Middle frontal gyrus (tissue), 1 donor: ENCODE measurements around the gene NPIPA2.
"Not testable (repeated sequence)": the region's sequence is repeated elsewhere in the genome, so short reads cannot be mapped to it uniquely, and the experiment has no call there.

Source experiments
- DNase-seq: peaks from one replicate; pipeline ENCODE4 v3.0.0-alpha.2; 2015; ENCODE audit warnings: low spot score; ENCODE audit errors: extremely low spot score

NPIPA2 gene

DNA sequence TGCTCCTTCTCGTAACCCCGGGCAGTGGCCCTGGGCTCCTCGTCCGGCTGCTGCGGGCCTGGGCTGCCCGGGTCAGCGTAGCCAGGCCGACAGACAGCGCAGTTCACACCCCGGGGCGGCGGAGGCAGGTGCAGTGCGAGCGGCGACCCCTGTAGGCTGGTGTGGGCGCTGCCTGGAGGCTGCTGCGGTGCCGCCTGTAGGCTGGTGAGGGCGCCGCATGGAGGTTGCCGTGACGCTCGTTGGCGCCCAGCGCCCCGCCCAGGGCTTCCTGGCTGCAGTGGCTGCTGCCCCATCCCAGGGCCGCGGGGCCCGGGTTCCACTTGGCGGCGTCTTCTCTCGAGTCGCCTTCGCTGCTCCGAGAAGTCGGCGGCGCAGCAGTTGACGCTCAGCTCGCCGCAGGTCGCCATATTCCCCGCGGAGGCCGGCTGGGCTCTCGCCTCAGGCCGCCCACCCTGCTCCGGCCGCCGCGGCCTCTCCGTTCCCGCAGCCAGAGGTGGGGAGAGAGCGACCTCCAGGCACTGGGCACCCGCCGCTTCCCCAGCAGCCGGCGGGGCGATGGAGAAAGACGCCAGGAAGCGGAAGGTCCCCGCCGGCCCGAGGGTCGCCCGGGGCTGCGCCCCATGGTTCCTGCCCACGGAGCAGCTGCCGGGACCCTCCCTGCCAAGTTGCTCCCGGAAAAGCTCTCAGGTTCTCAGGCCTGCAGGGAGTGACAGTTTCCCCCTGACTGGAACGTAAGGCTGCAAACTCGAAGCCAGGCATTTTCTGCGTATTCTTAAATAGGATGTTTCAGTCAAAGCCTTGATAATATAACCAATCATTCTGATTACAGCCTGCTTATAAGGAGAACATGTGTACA is at the start of gene NPIPA2:
TSS of gene NPIPA2 (plus strand) at position 261 of the 856 bp plus-strand sequence. CDS start 5,533 bp downstream, outside the sequence.
- not testable (repeated sequence) for DNase-seq

DNA sequence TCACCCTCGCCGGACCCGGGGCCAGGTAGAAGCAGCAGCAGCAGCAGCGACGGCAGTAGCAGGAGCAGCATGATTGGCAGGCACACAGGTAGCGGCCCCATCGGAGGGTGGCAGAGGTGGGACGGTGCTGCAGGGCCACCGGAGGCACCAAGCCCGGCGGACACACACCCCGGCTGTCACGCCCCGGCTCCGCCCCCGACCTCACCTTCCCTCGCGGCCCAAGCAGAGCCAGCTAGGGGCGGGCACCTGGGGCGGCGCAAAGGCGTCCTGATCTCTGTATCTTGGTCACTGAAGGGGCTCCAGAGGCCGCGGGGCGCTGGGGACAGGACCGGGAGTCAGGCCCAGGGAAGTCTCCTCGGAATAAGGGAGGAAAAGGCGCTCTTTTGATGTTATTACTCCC is 48.2 kb upstream of the NPIPA2 start, which contains the start of gene PLA2G10:
TSS of gene PLA2G10 (minus strand) at position 180 of the 400 bp plus-strand sequence. CDS start at position 101, 79 bp downstream.
- not testable (repeated sequence) for DNase-seq

DNA sequence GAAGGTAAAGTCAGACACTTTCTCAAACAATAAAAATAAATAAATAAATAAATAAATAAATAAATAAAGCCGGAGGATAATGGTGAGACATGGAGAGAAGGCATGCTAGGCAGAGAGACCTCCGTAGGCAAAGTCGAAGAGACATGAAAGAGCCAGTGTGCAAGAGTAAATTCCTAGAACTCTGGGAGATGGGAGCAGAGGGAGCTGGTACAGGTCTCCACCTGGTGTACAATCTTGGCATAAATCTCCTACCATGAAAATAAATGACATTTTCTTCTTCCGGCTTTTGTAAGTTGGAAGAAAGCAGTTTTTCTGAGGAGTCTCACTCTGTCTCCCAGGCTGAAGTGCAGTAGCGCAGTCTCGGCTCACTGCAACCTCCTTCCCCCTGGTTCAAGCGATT is 40.5 kb upstream of the NPIPA2 start:
- DNase-seq, result not testable (repeated sequence)

DNA sequence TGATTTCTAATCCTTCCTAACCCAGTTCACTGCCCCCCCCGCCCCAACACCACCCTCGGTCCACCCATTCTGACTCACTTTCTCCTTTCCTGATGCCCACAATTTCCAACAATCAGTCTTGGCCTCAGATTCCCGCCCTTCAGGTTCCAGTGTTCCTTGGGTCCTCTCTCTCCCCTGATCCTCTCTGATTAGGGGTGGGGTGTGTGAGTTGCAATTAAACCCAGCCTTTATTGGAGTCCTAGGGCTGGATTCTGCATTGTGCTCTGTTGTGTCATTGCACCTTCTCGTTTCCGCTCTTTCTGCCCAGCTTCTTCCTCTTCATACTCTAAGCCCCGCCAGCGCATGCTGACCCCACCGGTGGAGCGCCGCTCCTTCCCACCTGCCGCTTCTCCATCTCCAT is 39.7 kb upstream of the NPIPA2 start:
- not testable (repeated sequence) for DNase-seq

DNA sequence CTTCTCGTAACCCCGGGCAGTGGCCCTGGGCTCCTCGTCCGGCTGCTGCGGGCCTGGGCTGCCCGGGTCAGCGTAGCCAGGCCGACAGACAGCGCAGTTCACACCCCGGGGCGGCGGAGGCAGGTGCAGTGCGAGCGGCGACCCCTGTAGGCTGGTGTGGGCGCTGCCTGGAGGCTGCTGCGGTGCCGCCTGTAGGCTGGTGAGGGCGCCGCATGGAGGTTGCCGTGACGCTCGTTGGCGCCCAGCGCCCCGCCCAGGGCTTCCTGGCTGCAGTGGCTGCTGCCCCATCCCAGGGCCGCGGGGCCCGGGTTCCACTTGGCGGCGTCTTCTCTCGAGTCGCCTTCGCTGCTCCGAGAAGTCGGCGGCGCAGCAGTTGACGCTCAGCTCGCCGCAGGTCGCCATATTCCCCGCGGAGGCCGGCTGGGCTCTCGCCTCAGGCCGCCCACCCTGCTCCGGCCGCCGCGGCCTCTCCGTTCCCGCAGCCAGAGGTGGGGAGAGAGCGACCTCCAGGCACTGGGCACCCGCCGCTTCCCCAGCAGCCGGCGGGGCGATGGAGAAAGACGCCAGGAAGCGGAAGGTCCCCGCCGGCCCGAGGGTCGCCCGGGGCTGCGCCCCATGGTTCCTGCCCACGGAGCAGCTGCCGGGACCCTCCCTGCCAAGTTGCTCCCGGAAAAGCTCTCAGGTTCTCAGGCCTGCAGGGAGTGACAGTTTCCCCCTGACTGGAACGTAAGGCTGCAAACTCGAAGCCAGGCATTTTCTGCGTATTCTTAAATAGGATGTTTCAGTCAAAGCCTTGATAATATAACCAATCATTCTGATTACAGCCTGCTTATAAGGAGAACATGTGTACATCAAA is 38.9 kb upstream of the NPIPA2 start, which contains the start of gene NPIPA3:
TSS of gene NPIPA3 (plus strand) at position 256 of the 856 bp plus-strand sequence. CDS start 5,533 bp downstream, outside the sequence.
- not testable (repeated sequence) for DNase-seq

DNA sequence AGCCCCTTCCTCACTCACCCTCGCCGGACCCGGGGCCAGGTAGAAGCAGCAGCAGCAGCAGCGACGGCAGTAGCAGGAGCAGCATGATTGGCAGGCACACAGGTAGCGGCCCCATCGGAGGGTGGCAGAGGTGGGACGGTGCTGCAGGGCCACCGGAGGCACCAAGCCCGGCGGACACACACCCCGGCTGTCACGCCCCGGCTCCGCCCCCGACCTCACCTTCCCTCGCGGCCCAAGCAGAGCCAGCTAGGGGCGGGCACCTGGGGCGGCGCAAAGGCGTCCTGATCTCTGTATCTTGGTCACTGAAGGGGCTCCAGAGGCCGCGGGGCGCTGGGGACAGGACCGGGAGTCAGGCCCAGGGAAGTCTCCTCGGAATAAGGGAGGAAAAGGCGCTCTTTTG is 9.1 kb upstream of the NPIPA2 start:
- DNase-seq, result not testable (repeated sequence)

DNA sequence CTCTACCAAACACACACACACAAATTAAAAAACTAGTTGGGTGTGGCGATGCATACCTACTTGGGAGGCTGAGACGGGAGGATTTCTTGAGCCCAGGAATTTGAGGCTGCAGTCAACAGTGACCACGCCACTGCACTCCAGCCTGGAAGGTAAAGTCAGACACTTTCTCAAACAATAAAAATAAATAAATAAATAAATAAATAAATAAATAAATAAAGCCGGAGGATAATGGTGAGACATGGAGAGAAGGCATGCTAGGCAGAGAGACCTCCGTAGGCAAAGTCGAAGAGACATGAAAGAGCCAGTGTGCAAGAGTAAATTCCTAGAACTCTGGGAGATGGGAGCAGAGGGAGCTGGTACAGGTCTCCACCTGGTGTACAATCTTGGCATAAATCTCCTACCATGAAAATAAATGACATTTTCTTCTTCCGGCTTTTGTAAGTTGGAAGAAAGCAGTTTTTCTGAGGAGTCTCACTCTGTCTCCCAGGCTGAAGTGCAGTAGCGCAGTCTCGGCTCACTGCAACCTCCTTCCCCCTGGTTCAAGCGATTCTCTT is 1.4 kb upstream of the NPIPA2 start:
- not testable (repeated sequence) for DNase-seq

DNA sequence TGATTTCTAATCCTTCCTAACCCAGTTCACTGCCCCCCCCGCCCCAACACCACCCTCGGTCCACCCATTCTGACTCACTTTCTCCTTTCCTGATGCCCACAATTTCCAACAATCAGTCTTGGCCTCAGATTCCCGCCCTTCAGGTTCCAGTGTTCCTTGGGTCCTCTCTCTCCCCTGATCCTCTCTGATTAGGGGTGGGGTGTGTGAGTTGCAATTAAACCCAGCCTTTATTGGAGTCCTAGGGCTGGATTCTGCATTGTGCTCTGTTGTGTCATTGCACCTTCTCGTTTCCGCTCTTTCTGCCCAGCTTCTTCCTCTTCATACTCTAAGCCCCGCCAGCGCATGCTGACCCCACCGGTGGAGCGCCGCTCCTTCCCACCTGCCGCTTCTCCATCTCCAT is 539 bp upstream of the NPIPA2 start:
- DNase-seq, result not testable (repeated sequence)

DNA sequence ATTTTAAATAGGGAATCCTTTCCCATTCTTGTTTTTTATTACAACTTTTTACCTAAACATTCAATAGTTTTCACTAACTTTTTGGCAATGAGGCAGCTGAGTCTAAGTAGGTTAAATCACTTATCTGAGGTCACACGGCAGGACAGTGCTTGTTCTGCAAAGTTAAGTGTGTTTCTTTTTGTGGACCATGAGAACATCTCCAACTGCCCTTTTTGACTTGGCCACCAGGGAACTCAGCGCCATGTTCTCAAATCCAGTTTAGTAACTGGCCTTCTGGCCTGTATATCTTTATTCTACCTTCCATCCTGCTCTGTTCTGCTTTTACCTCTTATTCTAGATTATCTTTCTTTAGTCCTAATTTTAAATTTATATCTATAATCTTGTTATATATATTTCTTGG is 31.3 kb downstream of the NPIPA2 start:
- DNase-seq, result not testable (repeated sequence)

DNA sequence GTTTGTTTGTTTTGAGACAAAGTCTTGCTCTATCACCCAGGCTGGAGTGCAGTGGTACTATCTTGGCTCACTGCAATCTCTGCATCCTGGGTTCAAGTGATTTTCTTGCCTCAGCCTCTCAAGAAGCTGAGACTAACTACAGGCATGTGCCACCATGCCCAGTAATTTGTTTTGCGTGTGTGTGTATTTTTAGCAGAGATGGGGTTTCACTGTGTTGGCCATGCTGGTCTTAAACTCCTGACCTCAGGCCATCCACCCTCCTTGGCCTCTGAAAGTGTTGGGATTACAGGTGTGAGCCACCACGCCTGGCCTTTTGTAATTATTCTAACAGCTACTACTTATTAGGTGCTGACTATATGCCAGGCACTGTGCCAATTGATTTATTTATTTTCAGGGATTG is 33.3 kb downstream of the NPIPA2 start:
- not testable (repeated sequence) for DNase-seq

DNA sequence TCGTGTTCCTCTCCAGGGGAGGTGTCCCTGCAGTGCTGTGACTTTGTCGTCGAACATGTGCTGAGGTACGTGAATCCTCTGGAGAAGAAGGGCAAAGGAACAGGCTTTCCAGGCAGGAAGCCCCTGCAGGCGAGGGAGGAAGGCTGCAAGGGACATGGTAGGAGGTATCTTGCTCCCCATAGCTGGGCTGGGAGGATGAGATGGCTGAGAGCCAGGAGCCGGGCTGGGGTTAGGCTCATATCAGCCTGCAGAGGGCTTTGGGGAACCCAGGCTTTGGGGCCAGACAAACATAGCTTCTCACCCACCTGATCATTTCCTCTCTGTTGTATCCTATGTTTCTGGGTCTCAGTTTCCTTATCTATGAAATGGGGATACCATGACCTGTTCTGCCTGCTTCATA is 34.4 kb downstream of the NPIPA2 start:
- not testable (repeated sequence) for DNase-seq

DNA sequence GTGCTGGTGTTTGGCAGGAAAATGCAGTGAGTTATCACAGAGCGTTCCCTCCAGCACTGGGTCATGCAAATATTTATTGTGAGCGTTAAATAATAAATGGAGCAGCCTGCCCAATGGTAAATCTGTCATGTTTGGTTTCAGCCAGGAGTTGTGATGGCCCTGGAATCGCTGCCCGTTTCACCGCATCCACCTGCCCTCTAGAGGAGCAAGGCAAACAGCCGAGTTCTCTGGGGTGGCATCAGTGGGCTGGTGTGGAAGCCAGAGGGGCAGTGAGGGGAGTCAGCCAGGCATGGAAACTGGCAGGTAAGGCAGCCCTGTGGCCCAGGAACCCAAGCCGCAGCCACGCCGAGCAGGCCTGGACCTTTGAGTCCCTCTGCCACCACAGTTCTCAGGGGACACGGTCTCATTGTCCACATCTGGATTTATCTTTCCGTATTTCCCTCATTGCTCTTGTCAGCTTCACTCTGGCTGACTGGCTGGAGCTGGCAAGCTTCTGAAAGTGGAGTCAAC is 37.1 kb downstream of the NPIPA2 start:
- DNase-seq, result not testable (repeated sequence)

DNA sequence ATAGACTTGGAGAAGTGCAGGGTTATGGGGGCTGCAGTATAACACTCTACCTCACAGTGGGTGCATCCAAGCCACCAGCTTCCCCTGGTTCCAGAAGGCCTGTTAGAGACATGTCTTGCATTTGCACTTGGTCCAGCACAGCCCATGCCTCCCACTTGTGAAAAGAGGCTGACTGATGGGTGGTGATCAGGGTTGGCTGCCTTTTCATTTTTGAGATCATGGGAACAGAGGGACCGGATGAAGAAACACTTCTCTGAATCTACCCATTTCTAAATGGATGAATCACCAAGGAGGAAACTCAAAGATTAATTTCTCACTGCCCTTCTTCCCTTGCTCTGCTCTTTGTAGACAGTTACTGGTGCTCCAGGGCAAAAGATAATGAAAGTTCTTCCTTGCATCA is 43.8 kb downstream of the NPIPA2 start:
- DNase-seq, result not testable (repeated sequence)

DNA sequence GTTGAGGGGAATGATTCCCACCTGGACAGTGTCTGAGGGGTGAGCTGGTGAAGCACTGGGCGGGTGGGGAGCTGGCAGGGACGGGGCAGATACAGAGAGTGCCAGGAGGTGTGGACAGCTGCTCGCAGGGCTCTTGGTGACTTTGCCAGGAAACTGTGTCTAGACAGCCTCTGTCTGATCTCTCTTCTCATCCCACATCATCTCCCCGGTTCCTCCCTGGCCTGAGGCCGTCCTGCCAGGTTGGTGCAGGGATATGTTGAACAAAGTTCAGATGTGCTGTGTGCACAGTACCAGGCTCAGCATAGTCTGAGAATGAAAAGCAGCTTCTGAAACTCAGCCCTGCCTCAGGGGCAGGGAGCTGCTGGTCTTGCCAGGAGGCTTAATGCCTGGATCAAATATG is 47.2 kb downstream of the NPIPA2 start:
- not testable (repeated sequence) for DNase-seq

DNA sequence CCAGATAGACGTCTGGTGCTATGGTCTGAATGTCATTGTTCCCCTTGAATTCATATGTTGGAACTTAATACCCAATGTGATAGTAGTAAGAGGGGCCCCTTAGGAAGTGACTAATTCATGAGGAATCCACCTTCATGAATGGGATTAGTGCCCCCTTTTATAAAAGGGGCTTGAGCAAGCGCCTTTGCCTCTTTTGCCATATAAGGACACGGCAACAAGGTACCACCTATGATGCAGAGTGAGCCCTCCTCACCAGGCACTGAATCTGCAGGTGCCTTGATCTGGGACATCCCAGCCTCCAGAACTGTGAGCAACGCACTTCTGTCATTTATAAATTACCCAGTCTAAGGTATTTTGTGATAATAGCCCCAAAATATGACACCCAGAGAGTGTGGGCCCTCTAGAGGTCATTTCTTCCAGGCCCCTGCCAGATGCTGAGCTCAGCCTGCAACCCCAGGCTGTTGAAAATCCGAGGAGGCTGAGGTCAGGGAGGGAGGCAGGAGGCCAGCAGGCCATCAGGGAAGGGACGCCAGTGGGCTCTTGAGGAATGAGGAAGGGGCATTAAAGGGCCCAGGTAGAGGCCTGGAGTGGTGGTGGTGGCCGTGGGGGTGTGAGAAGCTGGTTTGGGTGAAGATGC is 48.1 kb downstream of the NPIPA2 start:
- DNase-seq, result not testable (repeated sequence)

DNA sequence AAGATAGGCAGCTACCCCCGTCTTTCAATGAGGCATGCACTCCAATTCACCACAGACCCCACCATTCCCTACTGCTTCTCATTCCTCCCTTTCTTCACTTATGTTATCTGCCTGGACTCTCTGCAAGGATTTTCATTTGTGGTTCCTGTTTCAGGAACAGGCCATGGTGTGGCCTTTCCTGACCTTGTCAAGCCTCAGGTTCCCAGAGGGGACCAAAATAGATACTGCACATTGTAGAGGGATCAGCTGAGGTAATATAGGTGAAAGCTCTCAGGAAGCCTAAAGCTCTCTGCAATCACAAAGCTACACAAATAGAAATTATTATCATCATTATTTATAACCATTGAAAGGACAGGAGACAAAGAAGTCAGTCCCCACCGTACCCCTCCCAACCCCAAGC is 50.6 kb downstream of the NPIPA2 start:
- DNase-seq, result not testable (repeated sequence)

DNA sequence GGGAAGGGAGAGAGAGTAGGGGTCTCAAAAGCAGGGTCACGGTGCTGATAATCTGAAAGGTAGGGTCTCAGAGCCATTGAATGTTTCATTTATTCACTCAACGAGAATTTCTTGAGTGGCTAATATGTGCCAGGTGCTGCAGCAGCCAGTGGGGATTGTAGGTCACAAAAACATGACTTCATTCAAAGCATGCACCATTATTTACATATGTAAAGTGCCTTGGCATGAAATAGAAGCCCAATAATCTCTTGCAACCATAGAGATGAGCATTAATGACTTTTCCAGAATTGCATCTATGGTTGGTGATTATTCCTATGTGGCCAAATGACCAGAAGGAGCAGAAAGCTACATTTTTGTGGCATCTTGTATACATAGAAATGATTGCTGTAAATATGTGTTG is 55.2 kb downstream of the NPIPA2 start:
- DNase-seq, result not testable (repeated sequence)

DNA sequence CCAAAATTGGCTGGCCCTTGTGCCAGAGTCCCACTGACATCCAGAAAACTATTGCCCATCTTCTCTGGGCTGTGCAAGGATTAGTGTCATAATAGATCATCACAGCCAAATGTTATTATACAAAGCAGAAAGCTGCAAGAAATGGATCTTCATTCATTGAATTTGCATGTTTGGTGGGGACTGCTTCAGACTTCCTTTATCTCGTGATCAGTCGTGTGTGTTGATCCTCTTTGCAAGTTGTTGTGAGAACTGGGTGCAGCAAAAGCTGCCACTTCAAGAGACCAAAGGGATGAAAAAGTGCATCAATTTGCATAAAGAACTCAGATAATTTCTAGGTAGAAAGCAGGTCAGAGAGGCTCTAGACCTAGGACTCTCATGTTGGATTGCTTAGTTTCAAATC is 61.2 kb downstream of the NPIPA2 start:
- DNase-seq, result not testable (repeated sequence)

DNA sequence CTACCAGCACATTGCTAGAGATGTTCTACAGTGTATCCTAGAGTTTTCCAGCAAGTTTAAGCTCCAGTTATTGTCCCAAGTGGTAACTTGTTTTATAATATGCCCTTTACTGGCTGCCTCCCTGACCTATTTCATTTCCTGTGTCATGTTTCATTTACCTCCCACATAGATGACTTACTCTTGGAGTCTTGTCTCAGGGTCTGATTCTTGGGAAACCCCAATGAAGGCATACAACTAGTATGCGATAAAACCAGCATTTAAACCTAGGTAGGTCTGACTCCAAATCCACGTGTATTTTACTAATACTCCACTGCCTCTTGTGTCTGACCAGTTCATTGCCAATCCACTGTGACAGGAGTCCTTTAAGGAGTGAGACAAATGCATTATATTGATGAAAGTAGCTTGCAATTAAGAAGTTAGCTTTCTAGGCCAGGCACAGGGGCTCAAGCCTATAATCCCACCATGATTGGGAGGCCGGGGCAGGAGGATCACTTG is 64.9 kb downstream of the NPIPA2 start:
- DNase-seq, result not testable (repeated sequence)

DNA sequence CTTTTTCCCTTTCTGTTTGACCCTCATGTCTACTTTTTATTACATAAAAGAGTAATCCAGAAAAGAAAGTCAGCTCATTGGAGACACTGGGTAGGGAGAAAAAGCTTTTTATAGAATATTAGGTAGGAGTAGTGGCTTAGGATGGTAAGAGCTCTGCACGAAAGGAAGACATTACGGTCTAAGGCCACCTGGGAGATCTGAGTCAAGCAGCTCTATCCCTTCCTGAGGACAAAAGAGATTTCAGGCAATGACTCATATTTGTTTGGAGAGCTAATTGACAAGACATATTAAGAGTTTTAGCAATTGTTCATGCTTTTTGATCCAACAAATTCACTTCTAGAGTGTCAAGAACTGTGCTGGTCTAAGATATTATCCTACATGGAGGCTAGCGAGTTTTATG is 71.6 kb downstream of the NPIPA2 start:
- DNase-seq, result not testable (repeated sequence)
